ENCODE measurements around the gene GUCA2A. TPM values are rescaled to one million over a fixed set of nuclear protein-coding genes. Genes with fewer than 3 reads are reported as not detected.

Gene GUCA2A
- total RNA-seq, 1 donor from 2014 or later = not detected

- H3K4me1 Mint-ChIP-seq (ENCODE audit: low read depth) = no peaks in the 10 kb centered on the region
- H3K36me3 Mint-ChIP-seq (ENCODE audit: insufficient read depth) = no peaks in the 10 kb centered on the region
- H3K4me3 Mint-ChIP-seq (ENCODE audit: low read depth) = no peak overlapping the region
- no peaks in the 10 kb centered on the region for H3K9me3 Mint-ChIP-seq (ENCODE audit: low read depth)
- H3K27me3 Mint-ChIP-seq = peaks cover 13% of the 10 kb centered on the region
- no peak overlapping the region for H3K27ac Mint-ChIP-seq
- no peak for TF ChIP-seq CTCF (IDR thresholded peaks at IDR 0.05; ENCODE audit: unreplicated experiment)
- DNase-seq (ENCODE audit: low spot score, unreplicated experiment) = no peak
These were observed 16.4 kb downstream of the GUCA2A start for GRCh38 chr1:42148166-42148565.

DNA sequence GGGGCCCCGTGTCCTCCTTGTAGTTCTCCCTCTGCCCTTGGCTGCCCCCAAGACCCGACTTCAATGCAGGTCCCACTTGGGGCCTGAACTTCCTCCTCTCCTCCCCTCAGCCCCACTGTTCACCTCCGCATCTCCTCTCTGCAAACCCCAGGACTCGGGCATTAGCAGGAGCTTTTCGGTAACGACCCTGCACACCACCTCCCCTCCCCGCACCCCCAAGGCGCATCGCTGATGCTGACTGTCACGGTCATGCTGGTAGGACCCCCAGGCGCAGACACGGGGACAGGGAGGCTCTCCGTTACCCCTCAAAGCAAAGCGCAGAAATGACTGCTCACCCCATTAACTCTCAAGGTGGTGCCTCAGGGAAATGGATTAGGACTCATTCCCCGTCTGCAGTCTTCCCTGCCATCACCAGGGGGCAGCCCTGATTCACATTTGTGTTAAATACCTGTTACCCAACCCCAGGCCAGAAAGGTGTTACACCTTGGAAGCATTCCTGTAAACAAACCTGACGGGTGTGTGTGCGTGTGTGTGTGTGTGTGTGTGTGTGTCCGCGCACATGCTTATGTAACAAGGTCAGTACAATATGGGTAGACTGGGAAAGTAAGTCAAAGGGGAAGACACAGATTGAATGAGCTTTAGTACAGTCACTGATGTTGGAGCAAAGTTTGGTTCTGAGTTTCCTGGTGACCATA, 17.8 kb downstream of the GUCA2A start:
- no peaks in the 10 kb centered on the region for H3K9me3 Mint-ChIP-seq (ENCODE audit: low read depth)
- peak; percentile 73 for DNase-seq (ENCODE audit: low spot score, unreplicated experiment)
- peaks cover 14% of the 10 kb centered on the region for H3K27me3 Mint-ChIP-seq
- H3K4me3 Mint-ChIP-seq (ENCODE audit: low read depth) = no peak overlapping the region
- no peak overlapping the region for H3K27ac Mint-ChIP-seq
- no peaks in the 10 kb centered on the region for H3K36me3 Mint-ChIP-seq (ENCODE audit: insufficient read depth)
- TF ChIP-seq CTCF (IDR thresholded peaks at IDR 0.05; ENCODE audit: unreplicated experiment) = peak; percentile 84
- no peaks in the 10 kb centered on the region for H3K4me1 Mint-ChIP-seq (ENCODE audit: low read depth)

DNA sequence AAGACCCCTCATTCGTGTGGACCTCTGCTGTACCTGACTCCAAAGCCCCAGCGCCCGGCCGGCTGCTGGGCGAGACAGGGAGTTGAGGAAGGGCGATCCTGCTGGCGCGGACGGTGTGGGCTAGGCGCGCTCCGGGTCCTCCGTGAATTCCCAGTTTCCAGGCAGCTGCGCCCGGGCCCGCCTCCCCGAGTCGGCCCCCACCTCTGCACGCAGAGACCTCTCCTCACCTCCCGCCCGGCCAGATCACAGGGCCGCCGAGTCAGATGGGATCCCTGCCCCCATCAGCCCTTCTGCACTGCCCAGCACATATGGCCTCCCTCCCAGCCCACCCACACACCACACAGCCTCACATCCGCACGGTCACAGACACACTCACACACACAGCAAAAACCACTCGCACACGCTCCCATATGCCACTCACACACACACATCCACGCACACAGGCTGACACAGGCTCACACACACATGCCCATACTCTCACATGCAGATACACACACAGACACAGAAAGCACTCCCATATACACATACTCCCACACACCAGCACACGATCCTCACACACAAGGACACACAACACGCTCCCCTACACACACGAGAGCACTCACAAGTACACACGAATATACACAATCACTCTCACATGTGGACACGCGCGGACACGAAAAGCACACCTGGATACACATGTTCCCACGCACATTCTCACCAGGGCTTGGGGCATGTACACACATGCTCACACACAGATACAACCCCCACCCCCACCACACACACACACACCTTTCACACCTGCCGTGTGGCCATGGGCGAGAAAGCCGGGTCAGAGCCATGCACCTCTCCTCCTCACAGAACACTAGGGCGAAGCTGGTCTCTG, 18.6 kb downstream of the GUCA2A start:
- Mint-ChIP-seq H3K27ac (no peak overlapping the region), H3K36me3 (ENCODE audit: insufficient read depth) (no peaks in the 10 kb centered on the region), H3K9me3 (ENCODE audit: low read depth) (no peaks in the 10 kb centered on the region), H3K27me3 (peaks cover 14% of the 10 kb centered on the region), H3K4me3 (ENCODE audit: low read depth) (no peak overlapping the region), H3K4me1 (ENCODE audit: low read depth) (no peaks in the 10 kb centered on the region)
- DNase-seq (ENCODE audit: low spot score, unreplicated experiment) = no peak
- no peak for TF ChIP-seq CTCF (IDR thresholded peaks at IDR 0.05; ENCODE audit: unreplicated experiment)

- H3K4me1 Mint-ChIP-seq (ENCODE audit: low read depth) = no peaks in the 10 kb centered on the region
- peaks cover 14% of the 10 kb centered on the region for H3K27me3 Mint-ChIP-seq
- no peak for DNase-seq (ENCODE audit: low spot score, unreplicated experiment)
- no peaks in the 10 kb centered on the region for H3K9me3 Mint-ChIP-seq (ENCODE audit: low read depth)
- H3K4me3 Mint-ChIP-seq (ENCODE audit: low read depth) = no peak overlapping the region
- no peak for TF ChIP-seq CTCF (IDR thresholded peaks at IDR 0.05; ENCODE audit: unreplicated experiment)
- H3K27ac Mint-ChIP-seq = no peak overlapping the region
- no peaks in the 10 kb centered on the region for H3K36me3 Mint-ChIP-seq (ENCODE audit: insufficient read depth)
These were observed 19.2 kb downstream of the GUCA2A start for GRCh38 chr1:42145389-42145716.

DNA sequence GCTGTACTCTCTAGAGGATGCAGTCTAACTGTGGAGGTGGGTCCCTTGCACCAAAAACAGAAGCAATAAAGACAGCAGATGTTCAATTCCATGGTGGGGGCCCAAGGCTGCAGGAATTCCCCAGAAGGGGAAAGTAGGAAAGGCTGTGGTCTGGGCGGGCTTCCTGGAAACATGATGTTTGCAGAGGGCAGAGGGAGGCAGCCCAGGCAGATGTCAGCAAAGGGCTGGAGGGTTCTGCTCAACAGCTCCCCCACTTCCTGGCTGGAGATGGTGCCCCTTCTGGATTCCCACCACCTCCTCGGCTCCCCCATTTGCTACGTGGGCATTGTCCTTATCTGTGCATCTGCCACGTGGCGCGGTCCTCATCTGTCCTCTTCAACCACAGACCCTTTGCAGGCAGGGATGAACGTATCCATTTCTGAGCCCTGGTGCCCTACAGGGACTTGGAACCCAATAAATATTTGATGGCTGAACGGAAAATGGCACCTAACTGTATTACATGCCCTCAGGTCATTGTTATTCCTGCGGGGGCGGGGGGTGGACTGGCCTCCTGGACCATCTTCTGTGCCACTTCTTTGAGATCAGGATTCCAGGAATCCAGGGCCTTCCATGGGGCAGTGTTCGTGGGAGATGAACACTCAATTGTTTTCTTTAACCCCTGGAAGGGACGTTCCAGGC, 19.7 kb downstream of the GUCA2A start:
- DNase-seq (ENCODE audit: low spot score, unreplicated experiment) = no peak
- no peak for TF ChIP-seq CTCF (IDR thresholded peaks at IDR 0.05; ENCODE audit: unreplicated experiment)
- Mint-ChIP-seq H3K4me1 (ENCODE audit: low read depth) (no peaks in the 10 kb centered on the region), H3K27me3 (peaks cover 12% of the 10 kb centered on the region), H3K36me3 (ENCODE audit: insufficient read depth) (no peaks in the 10 kb centered on the region), H3K27ac (no peak overlapping the region), H3K4me3 (ENCODE audit: low read depth) (no peak overlapping the region), H3K9me3 (ENCODE audit: low read depth) (no peaks in the 10 kb centered on the region)
